Measurements from ENCODE around the gene LRRC4B.

DNA sequence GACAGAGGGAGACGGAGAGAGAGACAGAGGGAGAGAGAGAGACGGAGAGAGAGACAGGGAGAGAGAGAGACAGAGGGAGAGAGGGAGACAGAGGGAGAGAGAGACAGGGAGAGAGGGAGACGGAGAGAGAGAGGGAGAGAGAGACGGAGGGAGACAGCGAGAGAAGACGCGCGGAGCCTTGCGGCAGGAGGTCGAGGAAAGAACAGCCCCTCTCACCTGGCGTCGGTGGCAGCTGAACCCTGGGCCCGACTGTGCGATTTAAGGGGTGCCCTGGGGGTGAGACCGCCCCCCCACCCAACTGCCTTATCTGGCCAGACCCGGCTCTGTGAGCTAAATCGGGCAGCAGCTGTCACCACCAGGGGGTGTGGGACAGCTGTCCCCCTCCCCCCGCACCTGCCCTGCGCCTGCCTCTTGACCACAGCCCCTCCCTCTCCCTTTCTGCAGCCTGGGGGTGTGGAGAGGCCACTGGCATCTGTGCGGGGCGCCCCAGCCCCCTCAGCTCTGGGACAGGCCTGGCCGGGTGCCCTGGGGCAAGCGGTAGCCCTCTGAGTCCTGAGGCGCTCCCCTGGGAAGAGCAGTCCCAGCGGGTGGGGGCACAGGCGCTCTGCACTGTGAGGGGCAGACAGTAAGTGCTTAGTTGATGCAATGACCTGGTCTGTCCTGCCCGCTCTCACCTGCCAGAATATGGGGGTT lies 68.0 kb downstream of the LRRC4B start:
- TF ChIP-seq EZH2 (IDR thresholded peaks at IDR 0.05; ENCODE audit: borderline replicate concordance) = no peak
- TF ChIP-seq, protein P1, sequence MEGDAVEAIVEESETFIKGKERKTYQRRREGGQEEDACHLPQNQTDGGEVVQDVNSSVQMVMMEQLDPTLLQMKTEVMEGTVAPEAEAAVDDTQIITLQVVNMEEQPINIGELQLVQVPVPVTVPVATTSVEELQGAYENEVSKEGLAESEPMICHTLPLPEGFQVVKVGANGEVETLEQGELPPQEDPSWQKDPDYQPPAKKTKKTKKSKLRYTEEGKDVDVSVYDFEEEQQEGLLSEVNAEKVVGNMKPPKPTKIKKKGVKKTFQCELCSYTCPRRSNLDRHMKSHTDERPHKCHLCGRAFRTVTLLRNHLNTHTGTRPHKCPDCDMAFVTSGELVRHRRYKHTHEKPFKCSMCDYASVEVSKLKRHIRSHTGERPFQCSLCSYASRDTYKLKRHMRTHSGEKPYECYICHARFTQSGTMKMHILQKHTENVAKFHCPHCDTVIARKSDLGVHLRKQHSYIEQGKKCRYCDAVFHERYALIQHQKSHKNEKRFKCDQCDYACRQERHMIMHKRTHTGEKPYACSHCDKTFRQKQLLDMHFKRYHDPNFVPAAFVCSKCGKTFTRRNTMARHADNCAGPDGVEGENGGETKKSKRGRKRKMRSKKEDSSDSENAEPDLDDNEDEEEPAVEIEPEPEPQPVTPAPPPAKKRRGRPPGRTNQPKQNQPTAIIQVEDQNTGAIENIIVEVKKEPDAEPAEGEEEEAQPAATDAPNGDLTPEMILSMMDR (IDR thresholded peaks at IDR 0.05; ENCODE audit: poor library complexity) = peak; percentile 26

All from hepatocyte (in vitro differentiated cells).